Uterus (tissue), 4 donors: Measurements from ENCODE around the gene FLNB. TPM values are rescaled to one million over a fixed set of nuclear protein-coding genes. Genes with fewer than 3 reads are reported as not detected.
A peak's percentile ranks its signal among the peaks of the same experiment; 100 is the strongest.

Experiments
- DNase-seq, 2 donors: peaks; one replicate each; pipeline ENCODE4 v3.0.0-alpha.2; 2019 to 2020
- H3K27ac ChIP-seq, 2 donors: fragments of 200-600 bp; sonication (generic); 1 replicate in 1 of 2; 2 replicates in 1 of 2; pipeline ENCODE4 v1.5.1; 2016 to 2018
- H3K27me3 ChIP-seq, 2 donors: fragments of 200-600 bp; sonication (generic); one replicate each; pipeline ENCODE4 v1.5.1; 2018 to 2019; ENCODE audit warnings: control low read depth in 1 of 2
- H3K36me3 ChIP-seq, 2 donors: fragments of 200-600 bp; sonication (generic); one replicate each; pipeline ENCODE4 v1.5.1; 2019; ENCODE audit warnings: control low read depth in 1 of 2
- H3K4me1 ChIP-seq, 2 donors: fragments of 200-600 bp; sonication (generic); one replicate each; pipeline ENCODE4 v1.5.1; 2018 to 2019; ENCODE audit warnings: control low read depth in 1 of 2
- H3K4me3 ChIP-seq, 2 donors: fragments of 200-600 bp; sonication (generic); 1 replicate in 1 of 2; 2 replicates in 1 of 2; pipeline ENCODE4 v1.5.1; 2018 to 2019; ENCODE audit warnings: mild to moderate bottlenecking in 1 of 2
- H3K9me3 ChIP-seq, 2 donors: fragments of 200-600 bp; sonication (generic); one replicate each; pipeline ENCODE4 v1.5.1; 2019; ENCODE audit warnings: control low read depth in 1 of 2
- CTCF ChIP-seq, 4 experiments: fragments of 200-600 bp in 2 of 4; fragments of 450-650 bp in 2 of 4; sonication (generic) in 2 of 4; IDR thresholded peaks; one replicate each; pipeline ENCODE4 v1.5.1; 2016 to 2019; ENCODE audit warnings: antibody characterized with exemption in 4 of 4, mild to moderate bottlenecking in 2 of 4, moderate library complexity in 1 of 4
- POLR2A ChIP-seq, 2 donors: fragments of 450-650 bp; IDR thresholded peaks; one replicate each; pipeline ENCODE4 v1.6.1; 2016; ENCODE audit warnings: antibody characterized with exemption in 2 of 2, mild to moderate bottlenecking in 1 of 2, moderate library complexity in 1 of 2
- intact Hi-C: fragments of 100-400 bp; cut with DNase I; formaldehyde crosslinking; loops from one replicate; pipeline ENCODE4 v1.15.1; 2023; ENCODE audit warnings: low total_unique reads
- total RNA-seq, 4 donors: library from RNA; depleted of rRNA in 3 of 4; stranded (reverse); fragments of >200 nt in 3 of 4; gene quantifications; one replicate each; pipeline versions ENCODE4 v1.1.0 to v1.2.4, GENCODE V29; 2014 to 2023
- donor health status: DM: yes; HTN: yes; CAD: no.

Gene FLNB
- total RNA-seq, 4 donors from 2014 or later = 52.4 to 283 (median 148) TPM

- TF ChIP-seq POLR2A (IDR thresholded peaks at IDR 0.05) = no peak
- TF ChIP-seq CTCF (IDR thresholded peaks at IDR 0.05) = no peak
- Histone ChIP-seq H3K36me3 (no peaks in the 10 kb centered on the region), H3K27me3 (no peaks in the 10 kb centered on the region), H3K4me3 (no peak overlapping the region), H3K27ac (no peak overlapping the region), H3K4me1 (peaks cover 0 to 4% of the 10 kb centered on the region in 2 donors), H3K9me3 (no peaks in the 10 kb centered on the region)
- intact Hi-C loops = no loop called here
- no peak for DNase-seq
Observed at GRCh38 chr3:57974796-57975388, 33.3 kb upstream of the FLNB start.

- no peaks in the 10 kb centered on the region for H3K9me3 ChIP-seq
- intact Hi-C loops = no loop called here
Observed at GRCh38 chr3:57977818-57978235, 30.4 kb upstream of the FLNB start.

GRCh38 chr3:57978316-57978715 lies 29.9 kb upstream of the FLNB start:
- Histone ChIP-seq H3K27me3 (no peaks in the 10 kb centered on the region), H3K4me1 (peaks cover 0 to 1% of the 10 kb centered on the region in 2 donors), H3K36me3 (no peaks in the 10 kb centered on the region), H3K27ac (peak overlapping the region in 1 of 2 donors; percentile 17), H3K4me3 (no peak overlapping the region), H3K9me3 (no peaks in the 10 kb centered on the region)
- no peak for DNase-seq
- intact Hi-C loops = no loop called here
- no peak for TF ChIP-seq POLR2A (IDR thresholded peaks at IDR 0.05)
- no peak for TF ChIP-seq CTCF (IDR thresholded peaks at IDR 0.05)

More at GRCh38 chr3:57977818-57978235, 30.4 kb upstream of the FLNB start:
- Histone ChIP-seq H3K4me1 (peaks cover 0 to under 1% of the 10 kb centered on the region in 2 donors), H3K27me3 (no peaks in the 10 kb centered on the region), H3K36me3 (no peaks in the 10 kb centered on the region), H3K27ac (peak overlapping the region in 1 of 2 donors; percentile 17), H3K4me3 (no peak overlapping the region)
- TF ChIP-seq CTCF (IDR thresholded peaks at IDR 0.05) = no peak
- no peak for TF ChIP-seq POLR2A (IDR thresholded peaks at IDR 0.05)
- DNase-seq = no peak

- intact Hi-C loops = no loop called here
- H3K27ac ChIP-seq = no peak overlapping the region
- no peak for DNase-seq
- H3K27me3 ChIP-seq = no peaks in the 10 kb centered on the region
- peaks cover 0 to 3% of the 10 kb centered on the region in 2 donors for H3K4me1 ChIP-seq
- no peaks in the 10 kb centered on the region for H3K9me3 ChIP-seq
- no peak overlapping the region for H3K4me3 ChIP-seq
- no peaks in the 10 kb centered on the region for H3K36me3 ChIP-seq
- no peak for TF ChIP-seq POLR2A (IDR thresholded peaks at IDR 0.05)
Observed at GRCh38 chr3:57980416-57980815, 27.8 kb upstream of the FLNB start.

- no peak for DNase-seq
- intact Hi-C loops = no loop called here
- H3K4me1 ChIP-seq = peaks cover 0 to 3% of the 10 kb centered on the region in 2 donors
- H3K27me3 ChIP-seq = no peaks in the 10 kb centered on the region
- H3K4me3 ChIP-seq = no peak overlapping the region
- no peak for TF ChIP-seq CTCF (IDR thresholded peaks at IDR 0.05)
- TF ChIP-seq POLR2A (IDR thresholded peaks at IDR 0.05) = no peak
- H3K9me3 ChIP-seq = no peaks in the 10 kb centered on the region
- H3K36me3 ChIP-seq = no peaks in the 10 kb centered on the region
- no peak overlapping the region for H3K27ac ChIP-seq
Observed at GRCh38 chr3:57981483-57982087, 26.6 kb upstream of the FLNB start.
